ENCODE measurements around the gene ZDHHC11B.
"Not testable (repeated sequence)": the region's sequence is repeated elsewhere in the genome, so short reads cannot be mapped to it uniquely, and the experiment has no call there.

Gene ZDHHC11B

DNA sequence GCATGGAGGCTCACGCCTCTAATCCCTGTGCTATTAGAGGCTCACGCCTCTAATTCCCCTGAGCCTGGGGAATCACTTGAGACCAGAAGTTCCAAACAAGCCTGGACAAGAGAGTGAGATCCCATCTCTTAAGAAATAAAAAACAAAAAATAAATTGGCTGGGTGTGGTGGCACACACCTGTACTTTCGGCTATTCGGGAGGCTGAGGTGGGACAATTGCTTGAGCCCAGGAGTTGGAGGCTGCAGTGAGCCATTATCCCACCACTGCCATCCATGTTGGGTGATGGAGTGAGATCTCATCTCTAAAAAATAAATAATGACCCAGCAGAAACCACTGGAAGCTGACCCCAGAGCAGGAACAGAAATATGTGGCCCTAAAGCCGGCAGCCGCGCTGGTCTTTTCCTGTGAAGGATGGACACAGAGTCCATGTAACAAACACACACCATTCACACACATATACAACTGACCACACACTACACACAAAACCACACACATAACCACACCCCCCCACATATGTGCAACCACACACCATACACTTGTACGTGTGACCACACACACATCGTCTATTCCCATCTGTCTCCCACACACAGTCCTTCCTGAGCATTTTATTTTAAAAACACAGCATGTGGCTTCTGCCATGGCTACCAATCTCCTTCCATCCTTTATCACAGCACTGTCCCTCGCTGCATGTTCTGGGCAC lies 51.6 kb downstream of the ZDHHC11B start:
- not testable (repeated sequence) for H3K27ac Mint-ChIP-seq, H3K36me3 Mint-ChIP-seq, H3K4me3 Mint-ChIP-seq, H3K4me1 Mint-ChIP-seq, H3K9me3 Mint-ChIP-seq
- H3K27me3 Mint-ChIP-seq, result peaks cover 36% of the 10 kb centered on the region

DNA sequence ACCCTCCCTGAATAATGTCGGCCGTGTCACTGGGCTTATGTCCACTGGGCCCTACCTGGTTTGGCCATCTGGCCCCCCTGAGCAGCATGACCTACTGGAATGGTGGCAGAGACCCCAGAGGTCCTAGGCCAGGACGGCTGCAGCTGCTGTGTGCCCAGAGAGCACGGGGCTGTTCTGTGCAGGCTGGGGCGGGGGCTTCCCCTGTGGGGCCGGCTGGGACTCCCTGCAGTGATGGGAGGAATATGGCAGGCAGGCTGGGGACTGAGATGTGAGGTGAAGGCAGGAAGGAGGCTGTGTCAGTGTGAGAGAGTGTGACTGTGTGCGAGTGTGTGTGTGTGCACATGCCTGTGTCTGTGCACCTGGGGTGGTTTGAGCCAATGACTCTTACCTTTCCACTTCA lies 55.3 kb downstream of the ZDHHC11B start:
- H3K4me3 Mint-ChIP-seq, H3K4me1 Mint-ChIP-seq, H3K27ac Mint-ChIP-seq, H3K36me3 Mint-ChIP-seq, H3K9me3 Mint-ChIP-seq: not testable (repeated sequence)
- peaks cover 26% of the 10 kb centered on the region for H3K27me3 Mint-ChIP-seq

DNA sequence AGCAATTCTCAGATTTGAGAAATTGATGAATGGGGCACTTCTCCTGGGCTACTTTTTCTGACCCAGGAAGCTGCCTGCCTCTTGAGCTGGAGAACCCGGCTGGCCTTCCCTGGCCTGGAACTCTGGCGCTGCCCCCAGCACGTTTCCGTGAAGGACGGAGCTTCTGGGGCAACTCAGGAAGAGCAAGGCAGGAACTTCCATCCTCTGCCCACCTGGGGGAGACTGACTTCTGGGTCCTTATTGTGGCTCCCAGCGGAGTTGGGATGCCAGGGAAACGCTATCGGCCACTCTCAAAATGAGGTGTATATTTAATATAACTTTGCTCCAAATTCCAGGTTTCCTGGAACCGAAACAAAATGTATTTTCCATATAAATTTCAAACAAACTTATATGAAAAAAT lies 57.4 kb downstream of the ZDHHC11B start:
- H3K27ac Mint-ChIP-seq, H3K36me3 Mint-ChIP-seq, H3K9me3 Mint-ChIP-seq, H3K4me1 Mint-ChIP-seq, H3K4me3 Mint-ChIP-seq: not testable (repeated sequence)
- H3K27me3 Mint-ChIP-seq, result peaks cover 18% of the 10 kb centered on the region

DNA sequence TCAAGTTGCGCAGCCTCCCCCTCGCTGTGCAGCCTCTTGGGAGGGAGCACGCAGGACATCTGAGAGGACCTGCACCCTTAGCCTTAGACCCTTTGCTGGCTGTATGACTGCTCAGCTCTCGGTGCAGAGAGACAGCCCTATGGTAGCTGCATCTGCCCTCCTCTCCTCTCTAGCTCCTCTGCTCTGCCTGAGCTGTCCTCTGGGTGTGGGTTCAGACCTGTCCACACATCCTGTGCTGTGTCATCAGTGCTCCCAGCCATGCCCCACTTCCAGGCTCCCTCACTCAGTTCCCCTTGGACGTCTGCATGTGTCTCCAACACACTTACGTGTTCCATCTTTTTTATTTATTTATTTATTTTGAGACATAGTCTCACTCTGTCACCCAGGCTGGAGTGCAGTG lies 60.7 kb downstream of the ZDHHC11B start:
- H3K27me3 Mint-ChIP-seq, result peaks cover 22% of the 10 kb centered on the region
- not testable (repeated sequence) for H3K36me3 Mint-ChIP-seq, H3K4me1 Mint-ChIP-seq, H3K4me3 Mint-ChIP-seq, H3K27ac Mint-ChIP-seq
- peaks cover 21% of the 10 kb centered on the region for H3K9me3 Mint-ChIP-seq

DNA sequence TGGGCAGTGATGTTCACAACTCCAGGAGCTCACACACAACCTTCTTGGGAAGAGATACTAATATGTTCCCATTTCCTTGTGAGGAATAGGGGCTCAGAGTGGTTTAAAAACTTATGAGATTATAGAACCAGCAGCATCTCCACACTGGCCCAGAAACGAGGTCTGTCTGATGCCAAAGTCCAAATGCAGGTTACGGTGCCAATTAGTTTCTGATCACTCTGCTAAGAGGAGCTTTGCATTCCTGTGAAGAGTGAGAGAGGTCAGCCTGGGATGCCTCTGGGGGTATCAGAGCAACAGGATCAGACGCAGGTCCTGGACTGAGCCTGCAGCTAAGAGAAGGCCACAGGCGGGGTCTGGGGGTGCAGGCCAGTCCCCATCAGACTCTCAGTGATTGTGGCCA lies 61.2 kb downstream of the ZDHHC11B start:
- H3K36me3 Mint-ChIP-seq, H3K4me3 Mint-ChIP-seq, H3K4me1 Mint-ChIP-seq, H3K27ac Mint-ChIP-seq: not testable (repeated sequence)
- Mint-ChIP-seq H3K9me3 (peaks cover 25% of the 10 kb centered on the region), H3K27me3 (peaks cover 24% of the 10 kb centered on the region)

DNA sequence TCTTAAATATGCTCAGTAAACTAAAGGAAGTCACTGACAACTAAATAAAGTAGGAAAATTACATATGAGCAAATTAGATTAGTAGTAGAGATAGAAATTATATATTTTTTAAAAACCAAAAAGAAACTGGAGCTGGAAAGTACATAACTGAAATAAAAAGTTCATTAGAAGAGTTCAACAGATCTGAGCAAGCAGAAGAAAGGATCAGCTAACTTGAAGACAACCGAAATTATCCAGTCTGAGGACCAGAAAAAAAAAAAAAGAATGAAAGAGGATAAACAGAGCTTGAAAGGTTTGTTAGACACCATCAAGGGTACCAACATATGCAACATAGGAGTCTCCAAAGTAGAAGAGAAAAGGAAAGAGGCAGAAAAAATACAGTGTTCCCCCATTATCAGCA lies 65.2 kb downstream of the ZDHHC11B start:
- not testable (repeated sequence) for H3K36me3 Mint-ChIP-seq, H3K4me1 Mint-ChIP-seq, H3K27ac Mint-ChIP-seq, H3K4me3 Mint-ChIP-seq
- peaks cover 36% of the 10 kb centered on the region for H3K27me3 Mint-ChIP-seq
- H3K9me3 Mint-ChIP-seq, result peaks cover 32% of the 10 kb centered on the region

DNA sequence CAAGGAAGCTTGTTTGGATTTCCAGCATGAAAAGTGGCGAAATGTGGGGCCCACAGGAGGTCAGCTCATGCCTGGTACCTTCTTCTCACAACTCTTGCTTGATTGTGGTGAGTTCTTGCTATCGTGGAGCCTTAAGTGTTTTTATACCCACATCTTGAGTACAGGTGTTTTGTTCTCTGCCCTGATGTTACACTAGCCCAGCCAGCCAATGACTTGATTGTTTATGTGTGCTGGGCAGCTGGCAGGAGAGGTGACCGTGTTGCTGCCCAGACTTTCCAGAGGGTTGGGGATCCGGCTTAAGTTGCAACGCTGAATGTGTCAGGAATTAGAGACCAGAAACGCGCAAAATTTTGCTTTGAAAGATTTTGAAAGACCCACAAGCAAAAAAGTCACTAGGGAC lies 67.4 kb downstream of the ZDHHC11B start:
- Mint-ChIP-seq H3K9me3 (peaks cover 32% of the 10 kb centered on the region), H3K4me1 (no peaks in the 10 kb centered on the region), H3K36me3 (peaks cover 10% of the 10 kb centered on the region), H3K27me3 (peaks cover 33% of the 10 kb centered on the region), H3K4me3 (no peak overlapping the region), H3K27ac (no peak overlapping the region)

DNA sequence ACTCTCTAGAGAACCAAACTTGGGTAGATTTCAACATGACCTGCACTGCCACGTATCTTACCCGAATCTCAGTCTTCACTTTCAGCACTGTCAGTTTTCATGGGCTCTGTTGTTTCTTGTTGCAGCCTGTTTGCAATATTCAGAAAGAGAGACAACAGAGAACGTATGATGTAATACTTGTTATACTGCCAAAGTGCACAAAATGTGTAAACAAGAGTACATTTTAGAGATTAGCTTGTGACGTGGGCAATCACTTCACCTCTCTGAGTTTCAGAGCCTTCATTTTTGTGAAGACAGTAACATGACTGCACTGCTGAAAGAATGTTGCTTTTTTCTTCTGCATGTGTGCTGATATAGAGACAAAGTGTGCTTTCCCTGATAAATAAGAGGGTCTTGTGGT lies 67.8 kb downstream of the ZDHHC11B start:
- H3K4me1 Mint-ChIP-seq, H3K27ac Mint-ChIP-seq: not testable (repeated sequence)
- peaks cover 29% of the 10 kb centered on the region for H3K27me3 Mint-ChIP-seq

DNA sequence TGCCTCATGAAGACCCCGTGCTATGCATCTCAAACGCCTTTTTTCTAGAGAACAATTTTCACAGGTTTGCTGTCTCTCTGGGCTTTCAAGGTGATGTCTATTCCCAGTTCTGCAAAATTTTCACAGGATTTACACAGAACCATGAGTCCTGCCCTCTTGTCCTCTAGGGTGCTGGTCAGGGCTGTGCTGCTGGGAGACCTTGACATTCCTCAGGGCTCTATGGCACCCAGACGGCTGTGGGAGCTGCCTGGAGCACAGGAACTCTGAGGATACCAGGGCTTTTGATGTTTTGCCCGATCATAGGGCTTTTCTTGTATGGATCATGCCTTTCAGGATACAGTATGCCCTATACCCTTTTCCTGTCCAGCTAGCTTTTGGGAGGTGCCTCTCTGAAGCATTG lies 68.9 kb downstream of the ZDHHC11B start:
- not testable (repeated sequence) for H3K4me3 Mint-ChIP-seq, H3K4me1 Mint-ChIP-seq, H3K27ac Mint-ChIP-seq, H3K36me3 Mint-ChIP-seq
- Mint-ChIP-seq H3K9me3 (peaks cover 26% of the 10 kb centered on the region), H3K27me3 (peaks cover 25% of the 10 kb centered on the region)

More for the DNA sequence above, 67.8 kb downstream of the ZDHHC11B start:
- H3K9me3 Mint-ChIP-seq, result peaks cover 31% of the 10 kb centered on the region
- H3K4me3 Mint-ChIP-seq, H3K36me3 Mint-ChIP-seq: not testable (repeated sequence)

DNA sequence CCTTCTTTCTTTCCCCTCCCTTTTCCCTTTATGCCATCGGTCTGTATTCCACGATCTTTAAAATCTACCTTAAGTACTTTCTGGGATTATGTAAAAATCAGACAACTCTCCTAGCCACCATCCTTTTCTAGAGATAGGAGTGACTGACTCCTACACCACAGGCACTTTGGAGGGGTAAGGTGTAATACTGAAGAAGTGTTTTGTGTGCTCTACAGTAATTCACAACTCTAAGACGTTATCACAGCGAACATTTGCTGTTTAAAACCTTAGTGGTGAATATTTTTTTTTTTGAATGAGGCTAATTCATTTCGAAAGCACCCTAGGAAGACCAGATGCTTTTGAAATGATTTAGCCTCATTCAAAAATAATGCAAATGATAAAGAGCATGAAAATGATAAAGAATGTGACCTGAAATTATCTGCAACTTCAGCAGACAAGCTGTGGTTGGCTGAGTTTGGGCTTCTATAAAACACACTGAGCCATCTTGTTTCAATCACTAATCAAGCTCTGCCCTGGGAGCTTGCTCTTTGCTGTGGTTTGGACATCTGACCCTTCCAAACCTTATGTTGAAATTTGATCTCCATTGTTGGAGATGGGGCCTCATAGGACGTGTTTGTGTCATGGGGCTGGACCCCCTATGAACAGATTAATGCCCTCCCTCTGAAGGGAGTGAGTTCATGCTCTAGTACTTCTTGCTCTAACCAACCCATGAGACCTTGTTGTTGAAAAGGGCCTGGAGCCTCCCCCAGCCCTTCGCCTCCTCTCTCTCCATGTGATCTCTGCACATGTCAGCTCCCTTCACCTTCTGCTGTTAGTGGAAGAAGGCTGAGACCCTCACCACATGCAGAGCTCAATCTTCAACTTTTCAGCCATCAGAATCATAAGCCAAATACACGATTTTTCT lies 70.1 kb downstream of the ZDHHC11B start:
- H3K4me3 Mint-ChIP-seq, H3K4me1 Mint-ChIP-seq, H3K36me3 Mint-ChIP-seq, H3K27ac Mint-ChIP-seq: not testable (repeated sequence)
- H3K9me3 Mint-ChIP-seq, result peaks cover 17% of the 10 kb centered on the region
- peaks cover 23% of the 10 kb centered on the region for H3K27me3 Mint-ChIP-seq

DNA sequence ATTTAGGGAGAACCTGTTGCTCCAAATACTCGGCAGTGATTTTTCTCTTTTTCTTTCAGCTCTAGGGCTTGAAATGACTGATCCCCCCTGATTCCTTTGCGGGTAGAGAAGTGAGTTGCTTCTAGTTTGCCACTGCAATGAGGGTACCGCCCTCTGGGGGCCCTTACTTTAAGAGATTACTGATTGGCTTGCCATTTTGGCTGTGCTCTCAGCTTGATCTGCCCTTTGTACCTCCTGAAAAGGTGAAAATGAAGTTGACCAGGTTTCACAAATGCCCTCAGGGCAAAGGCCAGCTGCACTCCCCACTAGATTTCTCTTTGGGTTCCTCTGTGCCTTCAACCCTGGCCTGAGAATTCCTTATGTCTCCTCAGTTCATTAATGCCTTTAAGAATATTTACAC lies 70.8 kb downstream of the ZDHHC11B start:
- not testable (repeated sequence) for H3K36me3 Mint-ChIP-seq, H3K9me3 Mint-ChIP-seq, H3K4me1 Mint-ChIP-seq, H3K4me3 Mint-ChIP-seq, H3K27ac Mint-ChIP-seq
- H3K27me3 Mint-ChIP-seq, result peaks cover 19% of the 10 kb centered on the region

DNA sequence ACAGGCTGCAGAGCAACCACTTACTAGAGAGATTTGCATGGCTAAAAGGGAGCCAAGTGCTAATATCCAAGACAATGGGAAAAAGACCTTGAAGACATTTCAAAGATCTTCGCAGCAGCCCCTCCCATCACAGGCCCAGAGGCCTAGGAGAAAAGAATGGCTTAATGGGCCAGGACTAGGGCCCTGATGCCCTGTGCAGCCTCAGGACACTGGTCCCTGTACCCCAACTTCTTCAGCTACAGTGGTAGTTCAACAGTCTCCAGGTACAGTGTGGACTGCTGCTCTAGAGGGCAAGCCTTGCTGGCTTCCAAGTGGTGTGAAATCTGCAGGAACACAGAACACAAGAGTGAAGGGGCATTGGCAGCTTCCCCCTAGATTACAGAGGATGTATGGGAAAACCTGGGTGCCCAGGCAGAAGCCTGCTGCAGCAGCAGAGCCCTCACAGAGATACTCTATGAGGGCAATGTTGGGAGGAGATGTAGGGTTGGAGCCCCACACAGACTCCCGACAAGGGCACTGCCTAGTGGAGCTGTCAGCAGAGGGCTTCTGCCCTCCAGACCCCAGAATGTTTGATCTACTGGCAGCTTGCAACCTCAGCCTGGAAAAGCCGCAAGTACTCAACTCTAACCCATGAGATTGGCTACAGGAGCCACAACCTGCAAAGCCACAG lies 75.5 kb downstream of the ZDHHC11B start:
- H3K36me3 Mint-ChIP-seq, H3K4me3 Mint-ChIP-seq, H3K27me3 Mint-ChIP-seq, H3K4me1 Mint-ChIP-seq, H3K27ac Mint-ChIP-seq, H3K9me3 Mint-ChIP-seq: not testable (repeated sequence)

DNA sequence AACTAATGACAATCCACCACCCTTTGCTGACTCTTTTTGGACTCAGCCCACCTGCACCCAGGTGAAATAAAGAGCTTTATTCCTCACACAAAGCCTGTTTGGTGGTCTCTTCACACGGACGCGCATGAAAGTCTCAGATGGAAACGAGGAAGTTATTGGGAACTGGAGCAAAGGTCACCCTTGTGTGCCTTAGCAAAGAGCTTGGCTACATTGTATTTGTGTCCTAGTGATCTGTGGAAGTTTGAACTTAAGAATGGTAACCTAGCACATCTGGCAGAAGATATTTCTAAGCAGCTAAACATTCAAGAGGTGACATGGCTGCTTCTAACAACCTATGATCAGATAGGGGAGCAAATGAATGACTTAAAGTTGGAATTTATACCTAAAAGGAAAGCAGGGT lies 76.2 kb downstream of the ZDHHC11B start:
- H3K27ac Mint-ChIP-seq, H3K4me1 Mint-ChIP-seq, H3K9me3 Mint-ChIP-seq, H3K27me3 Mint-ChIP-seq, H3K4me3 Mint-ChIP-seq, H3K36me3 Mint-ChIP-seq: not testable (repeated sequence)

DNA sequence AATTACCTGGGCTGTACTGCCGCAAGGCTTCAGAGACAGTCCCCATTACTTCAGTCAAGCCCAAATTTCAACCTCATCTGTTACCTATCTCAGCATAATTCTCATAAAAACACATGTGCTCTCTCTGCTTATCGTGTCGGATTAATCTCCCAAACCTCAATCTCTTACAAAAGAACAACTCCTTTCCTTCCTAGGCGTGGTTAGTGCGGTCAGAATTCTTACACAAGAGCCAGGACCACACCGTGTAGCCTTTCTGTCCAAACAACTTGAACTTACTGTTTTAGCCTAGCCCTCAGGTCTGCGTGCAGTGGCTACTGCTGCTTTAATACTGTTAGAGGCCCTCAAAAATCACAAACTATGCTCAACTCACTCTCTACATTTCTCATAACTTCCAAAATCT lies 78.4 kb downstream of the ZDHHC11B start:
- not testable (repeated sequence) for H3K27ac Mint-ChIP-seq, H3K4me1 Mint-ChIP-seq, H3K36me3 Mint-ChIP-seq, H3K4me3 Mint-ChIP-seq, H3K9me3 Mint-ChIP-seq, H3K27me3 Mint-ChIP-seq

DNA sequence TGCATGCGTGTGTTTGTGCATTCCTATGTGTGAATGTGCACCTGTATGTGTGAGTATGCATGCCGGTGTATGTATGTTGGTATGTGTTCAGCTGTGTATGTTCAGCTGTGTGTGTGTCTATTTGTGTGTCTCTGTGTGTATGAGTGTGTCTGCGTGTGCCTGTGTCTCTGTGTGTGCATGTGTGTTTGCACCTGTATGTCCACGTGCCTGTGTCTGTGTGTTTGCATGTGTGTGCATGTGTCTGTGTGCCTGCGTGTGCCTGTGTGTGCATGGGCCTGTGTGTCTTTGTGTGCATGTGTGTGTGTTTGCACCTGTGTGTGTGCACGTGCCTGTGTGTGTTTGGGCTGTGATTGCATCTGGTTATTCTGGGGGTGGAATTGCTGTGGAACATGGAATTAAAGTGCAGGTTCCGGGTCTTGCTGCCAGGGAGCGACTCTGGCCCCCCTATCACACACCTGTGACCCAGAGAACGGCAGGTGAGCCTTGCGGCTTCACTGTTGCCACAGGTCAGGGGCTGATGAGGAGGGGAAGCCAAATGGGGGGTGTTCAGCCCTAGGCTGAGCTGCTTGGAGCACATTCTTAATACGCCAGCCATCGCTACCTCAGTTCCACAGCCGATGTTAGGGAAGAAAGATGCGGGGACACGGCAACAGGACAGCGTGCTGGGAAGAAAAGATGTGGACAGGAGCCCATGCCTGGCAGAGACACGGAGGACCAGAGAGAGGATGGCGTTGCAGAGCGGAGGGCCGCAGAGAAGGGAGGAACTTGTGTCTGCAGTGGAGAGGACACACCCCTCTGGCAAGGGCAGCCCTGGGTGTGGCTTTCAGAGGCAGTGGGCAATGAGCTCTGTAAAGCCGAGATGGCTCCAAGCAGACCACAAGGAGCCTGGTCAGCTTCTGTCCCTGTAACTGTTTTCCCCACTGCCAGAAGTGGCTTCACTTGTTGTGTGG lies 87.5 kb downstream of the ZDHHC11B start:
- not testable (repeated sequence) for H3K27me3 Mint-ChIP-seq, H3K4me1 Mint-ChIP-seq, H3K4me3 Mint-ChIP-seq, H3K9me3 Mint-ChIP-seq, H3K36me3 Mint-ChIP-seq, H3K27ac Mint-ChIP-seq
